Tibial artery (tissue), 4 donors: ENCODE data around the gene CDC20B.

ENCODE experiments used
- DNase-seq, 2 donors: peaks; one replicate each; pipeline ENCODE4 v3.0.0-alpha.2; 2019
- H3K27ac ChIP-seq, 2 donors: fragments of 200-600 bp; sonication (generic) in 1 of 2; 1 replicate in 1 of 2; 2 replicates in 1 of 2; pipeline ENCODE4 v1.5.1; 2018 to 2019; ENCODE audit warnings: mild to moderate bottlenecking in 1 of 2
- H3K27me3 ChIP-seq, 2 donors: fragments of 200-600 bp; sonication (generic) in 1 of 2; one replicate each; pipeline versions ENCODE4 v1.5.1 to v1.6.0; 2016 to 2019
- H3K36me3 ChIP-seq, 3 donors: fragments of 200-600 bp; sonication (generic) in 2 of 3; one replicate each; pipeline ENCODE4 v1.5.1; 2016 to 2019; ENCODE audit warnings: mild to moderate bottlenecking in 2 of 3
- H3K4me1 ChIP-seq, 4 donors: fragments of 200-600 bp; sonication (generic) in 2 of 4; 1 replicate in 3 of 4; 2 replicates in 1 of 4; pipeline ENCODE4 v1.5.1; 2016 to 2019
- H3K4me3 ChIP-seq, 2 donors: fragments of 200-600 bp; sonication (generic) in 1 of 2; 1 replicate in 1 of 2; 2 replicates in 1 of 2; pipeline ENCODE4 v1.5.1; 2018 to 2019; ENCODE audit warnings: mild to moderate bottlenecking in 2 of 2
- H3K9me3 ChIP-seq, 3 donors: fragments of 200-600 bp; sonication (generic) in 1 of 3; one replicate each; pipeline ENCODE4 v1.5.1; 2016 to 2019
- CTCF ChIP-seq, 2 experiments: fragments of 200-600 bp in 1 of 2; fragments of 450-650 bp in 1 of 2; IDR thresholded peaks; one replicate each; pipeline ENCODE4 v1.5.1; 2017 to 2019; ENCODE audit warnings: antibody characterized with exemption in 2 of 2, mild to moderate bottlenecking in 1 of 2, moderate library complexity in 1 of 2
- intact Hi-C: fragments of 100-400 bp; cut with DNase I; formaldehyde crosslinking; loops from one replicate; pipeline ENCODE4 v1.15.0; 2023; ENCODE audit warnings: low total_unique reads

The CDC20B gene

DNA sequence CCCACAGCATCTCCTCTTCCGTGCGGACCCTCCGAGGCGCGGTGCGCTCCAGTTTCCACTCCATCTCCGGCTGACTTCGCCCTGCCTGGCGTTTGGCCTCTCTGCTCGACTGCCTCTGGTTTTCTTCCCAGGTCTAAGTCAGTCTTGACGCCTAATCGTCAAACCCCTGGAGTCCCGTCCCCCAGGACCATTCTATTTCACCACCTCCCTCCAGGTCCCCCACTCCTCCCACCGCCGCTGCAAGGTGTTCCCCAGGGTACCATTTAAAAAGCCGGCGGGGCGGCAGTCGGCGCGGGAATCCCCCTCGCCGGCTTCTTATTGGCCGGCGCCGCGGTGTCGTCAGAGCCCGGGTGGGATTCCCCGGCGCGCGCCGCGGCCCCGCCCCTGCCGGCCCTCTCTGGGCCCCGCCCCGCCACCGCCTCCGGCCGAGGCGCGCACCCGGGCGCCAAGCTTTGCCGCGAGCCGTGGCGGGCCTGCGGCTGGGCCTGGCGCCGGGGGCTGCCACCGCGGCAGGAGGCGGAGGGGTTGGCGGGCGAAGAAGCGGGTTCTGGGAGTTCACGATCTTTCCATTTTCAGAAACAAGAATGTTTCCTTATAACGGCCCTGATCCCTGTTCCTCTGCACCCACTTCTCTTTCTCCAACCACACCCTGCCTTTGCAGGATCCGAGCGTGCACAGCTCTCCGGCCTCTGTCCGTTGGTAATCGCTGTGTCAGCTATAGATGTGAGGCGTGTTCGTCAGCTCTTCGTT lies at the start of gene CDC20B:
CDC20B (minus strand) TSS at position 241 of the 750 bp plus-strand sequence; CDS start at position 64, 177 bp downstream.
- Histone ChIP-seq H3K9me3 (no peaks in the 10 kb centered on the region), H3K27me3 (peaks cover 0 to 53% of the 10 kb centered on the region in 2 donors), H3K4me3 (peak within 1 kb of the TSS; percentile 48 to 57), H3K4me1 (peaks cover 0 to 32% (median 26%) of the 10 kb centered on the region in 4 donors), H3K36me3 (no peaks in the 10 kb centered on the region), H3K27ac (no peak within 1 kb of the TSS)
- TF ChIP-seq CTCF (IDR thresholded peaks at IDR 0.05), result no peak
- intact Hi-C loops, result loop anchor here (5.0 kb wide), 1 partner anchor 59 kb away; the partner anchor contains the start of gene CCNO
- DNase-seq, result peak; percentile 49 to 72

- DNase-seq, result no peak
- no peak overlapping the region for H3K27ac ChIP-seq
- H3K9me3 ChIP-seq, result no peaks in the 10 kb centered on the region
- H3K4me3 ChIP-seq, result no peak overlapping the region
- intact Hi-C loops, result no loop called here
- no peaks in the 10 kb centered on the region for H3K36me3 ChIP-seq
- no peak for TF ChIP-seq CTCF (IDR thresholded peaks at IDR 0.05)
- H3K27me3 ChIP-seq, result peaks cover 3 to 85% of the 10 kb centered on the region in 2 donors
- H3K4me1 ChIP-seq, result peaks cover 0 to 24% (median 22%) of the 10 kb centered on the region in 4 donors
Observed at GRCh38 chr5:55222092-55222984, 49.4 kb upstream of the CDC20B start.

DNA sequence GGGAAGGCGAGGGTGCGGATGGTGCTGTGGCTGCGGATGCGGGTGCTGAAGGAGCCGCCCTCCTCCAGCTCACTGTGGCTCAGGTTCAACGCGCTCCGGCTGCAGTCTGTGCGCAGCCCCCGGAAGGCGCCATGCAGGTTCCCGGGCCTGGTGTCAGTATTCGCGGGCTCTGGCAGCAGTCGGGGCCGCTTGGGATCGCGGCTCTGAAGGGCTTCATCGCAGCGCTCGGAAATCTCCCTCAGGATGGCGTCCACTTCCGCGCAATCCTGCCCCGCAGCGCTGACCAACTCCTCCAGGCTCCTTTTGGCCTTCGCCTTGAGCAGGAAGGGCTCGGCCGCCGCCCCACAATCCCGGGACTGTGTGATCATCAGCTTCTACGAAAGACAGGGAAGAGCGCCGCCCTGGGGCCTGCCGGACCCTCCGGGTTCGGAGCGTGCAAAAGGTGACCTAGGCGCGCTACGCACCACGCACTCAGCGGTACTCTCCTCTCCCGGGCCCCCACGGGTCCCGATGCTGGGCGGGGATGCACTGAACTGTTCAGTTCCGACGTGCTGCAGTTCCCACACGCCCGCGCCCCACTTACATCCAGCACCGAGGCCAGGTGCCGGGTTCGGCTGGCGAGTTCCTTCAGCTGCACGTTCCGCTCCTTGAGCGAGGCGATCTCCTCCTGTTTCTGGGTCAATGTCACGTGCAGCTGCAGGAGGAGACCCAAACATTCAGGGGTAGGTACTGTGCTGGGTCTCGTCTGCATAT lies 47.6 kb upstream of the CDC20B start:
- no peak for DNase-seq
- Histone ChIP-seq H3K27ac (no peak overlapping the region), H3K27me3 (peaks cover 3 to 68% of the 10 kb centered on the region in 2 donors), H3K4me1 (peaks cover 0 to 12% (median 11%) of the 10 kb centered on the region in 4 donors), H3K36me3 (no peaks in the 10 kb centered on the region), H3K4me3 (peak overlapping the region; percentile 23 to 43), H3K9me3 (no peaks in the 10 kb centered on the region)
- intact Hi-C loops, result no loop called here
- no peak for TF ChIP-seq CTCF (IDR thresholded peaks at IDR 0.05)

DNA sequence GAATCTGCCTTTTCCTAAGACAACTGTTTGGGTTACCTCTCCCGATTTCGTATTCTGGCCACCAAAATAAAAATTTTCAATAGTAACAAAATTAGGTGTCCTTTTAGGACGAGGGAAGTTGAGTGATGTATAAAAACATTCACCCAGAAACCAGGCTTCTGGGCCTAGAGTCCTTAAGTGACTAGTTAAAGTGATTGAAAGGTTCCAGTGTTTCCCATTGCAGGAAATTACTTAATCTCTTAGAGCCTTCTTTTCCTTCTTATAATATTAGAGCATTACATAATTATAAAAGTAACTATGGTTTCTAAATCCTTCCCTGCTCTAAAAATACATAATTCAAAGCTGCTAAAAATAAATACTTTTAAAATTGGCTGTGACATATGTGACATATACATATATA lies 46.8 kb upstream of the CDC20B start:
- no peak overlapping the region for H3K27ac ChIP-seq
- intact Hi-C loops, result no loop called here

More for the DNA sequence above, 46.8 kb upstream of the CDC20B start:
- H3K4me1 ChIP-seq, result peaks cover 0 to 12% (median 11%) of the 10 kb centered on the region in 4 donors
- H3K27me3 ChIP-seq, result peaks cover 3 to 60% of the 10 kb centered on the region in 2 donors
- no peak for DNase-seq
- H3K9me3 ChIP-seq, result no peaks in the 10 kb centered on the region
- TF ChIP-seq CTCF (IDR thresholded peaks at IDR 0.05), result no peak
- no peaks in the 10 kb centered on the region for H3K36me3 ChIP-seq
- H3K4me3 ChIP-seq, result no peak overlapping the region
